Astrocyte of the spinal cord (primary cell): ENCODE data around the gene OR1S1.

Experiments used
- DNase-seq: peaks from one replicate; pipeline ENCODE4 v3.0.0; 2011; ENCODE audit warnings: low read depth, low spot score
- H3K4me3 ChIP-seq: 2 replicates; pipeline ENCODE4 v1.5.1; 2011; ENCODE audit warnings: low read depth, mild to moderate bottlenecking, low read length, moderate library complexity
- CTCF ChIP-seq: IDR thresholded peaks from 2 replicates; pipeline ENCODE4 v1.5.1; 2012; ENCODE audit warnings: low read depth, mild to moderate bottlenecking, low read length, inconsistent platforms
- in situ Hi-C: cut with HindIII; loops from 2 replicates; pipeline ENCODE4 v1.10.0; 2017; ENCODE audit warnings: low sequenced_read_pairs

The OR1S1 gene

GRCh38 chr11:58186938-58187337 is 25.6 kb upstream of the OR1S1 start:
- in situ Hi-C loops, result no loop called here
- DNase-seq, result no peak
- TF ChIP-seq CTCF, result no peak
- no peak overlapping the region for H3K4me3 ChIP-seq

- no peak for TF ChIP-seq CTCF
- DNase-seq, result no peak
- no peak within 1 kb of the TSS for H3K4me3 ChIP-seq
- in situ Hi-C loops, result no loop called here
Observed at GRCh38 chr11:58188770-58189169, 23.8 kb upstream of the OR1S1 start, which contains the start of gene OR9Q2. Gene OR9Q2 (plus strand): TSS chr11:58189070. CDS start chr11:58190491, 1,421 bp downstream.

GRCh38 chr11:58192229-58192628 is 20.3 kb upstream of the OR1S1 start:
- no peak for DNase-seq
- in situ Hi-C loops, result no loop called here
- no peak overlapping the region for H3K4me3 ChIP-seq
- no peak for TF ChIP-seq CTCF

- no peak for DNase-seq
- TF ChIP-seq CTCF, result no peak
- in situ Hi-C loops, result no loop called here
- no peak overlapping the region for H3K4me3 ChIP-seq
Observed at GRCh38 chr11:58193391-58193790, 19.1 kb upstream of the OR1S1 start.

- DNase-seq, result no peak
- no peak overlapping the region for H3K4me3 ChIP-seq
- TF ChIP-seq CTCF, result no peak
- in situ Hi-C loops, result no loop called here
Observed at GRCh38 chr11:58195939-58196338, 16.6 kb upstream of the OR1S1 start.

- no peak overlapping the region for H3K4me3 ChIP-seq
- DNase-seq, result no peak
- TF ChIP-seq CTCF, result no peak
- in situ Hi-C loops, result no loop called here
Observed at GRCh38 chr11:58199271-58199670, 13.2 kb upstream of the OR1S1 start.

GRCh38 chr11:58204042-58204441 is 8.5 kb upstream of the OR1S1 start, which contains the start of gene OR1S2:
Gene OR1S2 (minus strand): TSS chr11:58204142. CDS start chr11:58204142, 0 bp downstream.
- DNase-seq, result no peak
- in situ Hi-C loops, result no loop called here
- no peak within 1 kb of the TSS for H3K4me3 ChIP-seq
- TF ChIP-seq CTCF, result no peak
